OCI-LY1 (cell line): ENCODE data around the gene ELOVL6.

Experiments
- H2AFZ ChIP-seq: fragments of 200-600 bp; sonication (generic), shearing (Covaris generic); 2 replicates; pipeline ENCODE4 v1.6.0; 2014; ENCODE audit warnings: antibody characterized with exemption, mild to moderate bottlenecking, low read length
- H3F3A ChIP-seq: fragments of 200-600 bp; sonication (generic), shearing (Covaris generic); 2 replicates; pipeline ENCODE4 v1.6.0; 2014; ENCODE audit warnings: mild to moderate bottlenecking, antibody characterized with exemption, low read length, moderate library complexity; ENCODE audit not compliant: insufficient read depth
- H3K27ac ChIP-seq: fragments of 200-600 bp; sonication (generic); 2 replicates; pipeline ENCODE4 v1.5.1; 2014; ENCODE audit warnings: low read length, mixed run types, mild to moderate bottlenecking, low read depth; ENCODE audit not compliant: poor library complexity, severe bottlenecking
- H3K27me3 ChIP-seq: fragments of 200-600 bp; sonication (generic); 2 replicates; pipeline ENCODE4 v1.6.0; 2014; ENCODE audit warnings: antibody characterized with exemption, mild to moderate bottlenecking, low read length, moderate library complexity; ENCODE audit not compliant: insufficient read depth
- H3K36me3 ChIP-seq: fragments of 200-600 bp; sonication (generic); 2 replicates; pipeline ENCODE4 v1.6.1; 2014; ENCODE audit warnings: mild to moderate bottlenecking, antibody characterized with exemption, low read length, moderate library complexity, mixed read lengths; ENCODE audit not compliant: insufficient read depth
- H3K4me1 ChIP-seq: fragments of 200-600 bp; sonication (generic); 2 replicates; pipeline ENCODE4 v1.5.1; 2014; ENCODE audit warnings: mild to moderate bottlenecking, low read length, moderate library complexity; ENCODE audit not compliant: insufficient read depth, severe bottlenecking
- H3K4me2 ChIP-seq: fragments of 200-600 bp; sonication (generic), shearing (Covaris generic); 2 replicates; pipeline ENCODE4 v1.6.1; 2014; ENCODE audit warnings: low read length
- H3K4me3 ChIP-seq: fragments of 200-600 bp; sonication (generic); 2 replicates; pipeline ENCODE4 v1.5.1; 2014; ENCODE audit warnings: low read length, low read depth, mild to moderate bottlenecking, mixed read lengths; ENCODE audit not compliant: poor library complexity, severe bottlenecking
- H3K79me2 ChIP-seq: fragments of 200-600 bp; shearing (Covaris generic); 2 replicates; pipeline ENCODE4 v1.6.1; 2016; ENCODE audit warnings: mixed run types, low read length, mixed read lengths; ENCODE audit not compliant: insufficient read depth
- H3K9ac ChIP-seq: fragments of 200-600 bp; sonication (generic), shearing (Covaris generic); 2 replicates; pipeline ENCODE4 v1.6.1; 2014; ENCODE audit warnings: mild to moderate bottlenecking, low read length, mixed read lengths
- H3K9me2 ChIP-seq: fragments of 200-600 bp; sonication (generic), shearing (Covaris generic); 2 replicates; pipeline ENCODE4 v1.6.1; 2014; ENCODE audit warnings: low read depth, mild to moderate bottlenecking, low read length, mixed read lengths
- H3K9me3 ChIP-seq: fragments of 200-600 bp; shearing (Covaris generic); 2 replicates; pipeline ENCODE4 v1.6.1; 2014; ENCODE audit warnings: low read length, mixed read lengths
- H4K20me1 ChIP-seq: fragments of 200-600 bp; sonication (generic), shearing (Covaris generic); 2 replicates; pipeline ENCODE4 v1.6.0; 2016; ENCODE audit warnings: mild to moderate bottlenecking, low read length; ENCODE audit not compliant: insufficient read depth
- CTCF ChIP-seq: fragments of 200-600 bp; sonication (generic), shearing (Covaris generic); IDR thresholded peaks from 2 replicates; pipeline ENCODE4 v1.5.1; 2017; ENCODE audit warnings: mild to moderate bottlenecking, antibody characterized with exemption, low read length, moderate library complexity, mixed read lengths
- EZH2 ChIP-seq: fragments of 200-600 bp; sonication (generic), shearing (Covaris generic); IDR thresholded peaks from 2 replicates; pipeline ENCODE4 v1.8.0; 2017; ENCODE audit warnings: borderline replicate concordance, mixed run types, mild to moderate bottlenecking, antibody characterized with exemption, low read length, moderate library complexity, mixed read lengths

Gene ELOVL6

GRCh38 chr4:110137829-110138228, 60.6 kb downstream of the ELOVL6 start:
- Histone ChIP-seq H3K9ac (no peak overlapping the region), H3K27ac (no peak overlapping the region), H3F3A (no peaks in the 10 kb centered on the region), H3K27me3 (no peaks in the 10 kb centered on the region), H3K9me3 (no peaks in the 10 kb centered on the region), H3K36me3 (peaks cover 34% of the 10 kb centered on the region; the same call in 1 of the 2 replicates), H3K4me1 (no peaks in the 10 kb centered on the region), H4K20me1 (no peaks in the 10 kb centered on the region), H3K9me2 (no peaks in the 10 kb centered on the region), H3K79me2 (no peaks in the 10 kb centered on the region), H3K4me3 (no peak overlapping the region), H2AFZ (no peak overlapping the region), H3K4me2 (no peak overlapping the region)
- TF ChIP-seq CTCF, result no peak
- TF ChIP-seq EZH2, result no peak

GRCh38 chr4:110135523-110135922, 62.9 kb downstream of the ELOVL6 start:
- no peaks in the 10 kb centered on the region for H3K79me2 ChIP-seq
- H3K27me3 ChIP-seq, result no peaks in the 10 kb centered on the region
- no peaks in the 10 kb centered on the region for H3F3A ChIP-seq
- no peaks in the 10 kb centered on the region for H3K9me2 ChIP-seq
- no peak overlapping the region for H3K4me2 ChIP-seq
- TF ChIP-seq CTCF (no peak), EZH2 (no peak)
- H3K9me3 ChIP-seq, result no peaks in the 10 kb centered on the region
- H3K36me3 ChIP-seq, result peaks cover 33% of the 10 kb centered on the region; the same call in 1 of the 2 replicates
- H2AFZ ChIP-seq, result no peak overlapping the region
- H3K27ac ChIP-seq, result no peak overlapping the region
- no peaks in the 10 kb centered on the region for H4K20me1 ChIP-seq
- no peak overlapping the region for H3K9ac ChIP-seq
- H3K4me1 ChIP-seq, result no peaks in the 10 kb centered on the region
- no peak overlapping the region for H3K4me3 ChIP-seq

- Histone ChIP-seq H3K4me1 (no peaks in the 10 kb centered on the region), H3F3A (no peaks in the 10 kb centered on the region), H2AFZ (no peak overlapping the region), H3K9ac (no peak overlapping the region), H3K4me3 (no peak overlapping the region), H3K27ac (no peak overlapping the region), H3K4me2 (no peak overlapping the region), H3K9me2 (no peaks in the 10 kb centered on the region), H3K9me3 (no peaks in the 10 kb centered on the region), H3K79me2 (no peaks in the 10 kb centered on the region), H4K20me1 (no peaks in the 10 kb centered on the region), H3K36me3 (peaks cover 33% of the 10 kb centered on the region; the same call in 1 of the 2 replicates), H3K27me3 (no peaks in the 10 kb centered on the region)
- TF ChIP-seq CTCF (no peak), EZH2 (no peak)
Observed at GRCh38 chr4:110135076-110135475, 63.3 kb downstream of the ELOVL6 start.
